Panc1 (cell line): ENCODE data around the gene CCL5. TPM values are rescaled to one million over a fixed set of nuclear protein-coding genes. Genes with fewer than 3 reads are reported as not detected.

Source experiments
- ATAC-seq: fragments of 200-7000 bp; cut with Tn5 transposase; 2 replicates; pipeline ENCODE4 v1.9.1; 2020; ENCODE audit warnings: mild to moderate bottlenecking, moderate library complexity
- BruUV-seq: library from RNA; stranded (reverse); fragments of 400-500 nt; replicated peaks from 2 replicates; lab custom pipeline; 2021; lab: Mats Ljungman, UMichigan
- CTCF ChIA-PET: fragments of 300-600 bp; sonication (Branson Sonifier 250); formaldehyde crosslinking; loops from one replicate; lab custom pipeline; 2022; ENCODE audit warnings: antibody characterized with exemption; lab: Charles Lee
- POLR2A ChIA-PET: fragments of 300-600 bp; sonication (Branson Sonifier 250); formaldehyde crosslinking; loops from one replicate; lab custom pipeline; 2022; ENCODE audit warnings: antibody characterized with exemption; lab: Charles Lee
- DNase-seq: peaks from one replicate; pipeline ENCODE4 v3.0.0-alpha.2; 2010; ENCODE audit warnings: low read depth, low spot score
- H3K27ac ChIP-seq: 2 replicates; pipeline ENCODE4 v1.5.1; 2011; ENCODE audit warnings: mild to moderate bottlenecking, low read length, inconsistent platforms
- H3K27me3 ChIP-seq: fragments of 200-500 bp; sonication (Bioruptor generic); 2 replicates; pipeline ENCODE4 v1.6.0; 2014; ENCODE audit warnings: low read length, inconsistent platforms; ENCODE audit not compliant: control insufficient read depth, insufficient read depth
- H3K36me3 ChIP-seq: fragments of 200-500 bp; sonication (Bioruptor generic); 2 replicates; pipeline ENCODE4 v1.5.1; 2014; ENCODE audit warnings: inconsistent platforms, mild to moderate bottlenecking, low read length, moderate library complexity; ENCODE audit not compliant: control insufficient read depth, insufficient read depth
- H3K4me1 ChIP-seq: 2 replicates; pipeline ENCODE4 v1.5.1; 2011; ENCODE audit warnings: inconsistent platforms, mild to moderate bottlenecking, low read length, moderate library complexity; ENCODE audit not compliant: control insufficient read depth, insufficient read depth
- H3K4me3 ChIP-seq, 2 experiments: 2 replicates each; pipeline ENCODE4 v1.5.1; 2011 to 2012; ENCODE audit warnings: low read depth in 2 of 2, low read length in 2 of 2, mild to moderate bottlenecking in 2 of 2, inconsistent platforms in 1 of 2, moderate library complexity in 1 of 2
- H3K9me3 ChIP-seq: fragments of 200-500 bp; sonication (Bioruptor generic); 2 replicates; pipeline ENCODE4 v1.5.1; 2014; ENCODE audit warnings: low read depth, mild to moderate bottlenecking, inconsistent platforms, low read length, moderate library complexity; ENCODE audit not compliant: control insufficient read depth, insufficient read depth
- POLR2AphosphoS5 ChIP-seq: IDR thresholded peaks from 2 replicates; pipeline ENCODE4 v1.6.1; 2012; ENCODE audit warnings: mild to moderate bottlenecking, low read depth, low read length, moderate library complexity
- SIN3A ChIP-seq: IDR thresholded peaks from 2 replicates; pipeline ENCODE4 v1.6.1; 2012; ENCODE audit warnings: low read depth, mild to moderate bottlenecking, low read length, moderate library complexity, borderline replicate concordance; ENCODE audit not compliant: insufficient read depth
- TCF7L2 ChIP-seq: IDR thresholded peaks from 2 replicates; pipeline ENCODE4 v1.6.1; 2011; ENCODE audit warnings: mild to moderate bottlenecking, low read depth, low read length, inconsistent platforms
- in situ Hi-C: cut with HindIII; loops from 2 replicates; pipeline ENCODE4 v1.10.0; 2016; ENCODE audit warnings: low sequenced_read_pairs, low pct_unique_long_range_greater_than_20kb
- intact Hi-C: fragments of 100-400 bp; cut with micrococcal nuclease; formaldehyde crosslinking; loops from one replicate; pipeline ENCODE4 v1.10.0; 2022; ENCODE audit not compliant: unreplicated experiment
- total RNA-seq: library from RNA; stranded (reverse); gene quantifications from one replicate; pipeline ENCODE4 v1.2.1, GENCODE V29; 2021; ENCODE audit not compliant: unreplicated experiment
- TF ChIP-seq, protein P1 (sequence below), 2 experiments: IDR thresholded peaks; 2 replicates each; pipeline ENCODE4 v1.6.1; 2011 to 2012; ENCODE audit warnings: low read depth in 2 of 2, control low read depth in 1 of 2, low read length in 1 of 2, mild to moderate bottlenecking in 1 of 2, moderate library complexity in 1 of 2; ENCODE audit not compliant: insufficient read depth in 1 of 2
- TF ChIP-seq, protein P2 (sequence below): fragments of 450-650 bp; IDR thresholded peaks from 2 replicates; pipeline ENCODE4 v1.5.1; 2017; ENCODE audit warnings: mild to moderate bottlenecking

The CCL5 gene
- total RNA-seq, 1 experiment from 2014 or later: 15.9 TPM

DNA sequence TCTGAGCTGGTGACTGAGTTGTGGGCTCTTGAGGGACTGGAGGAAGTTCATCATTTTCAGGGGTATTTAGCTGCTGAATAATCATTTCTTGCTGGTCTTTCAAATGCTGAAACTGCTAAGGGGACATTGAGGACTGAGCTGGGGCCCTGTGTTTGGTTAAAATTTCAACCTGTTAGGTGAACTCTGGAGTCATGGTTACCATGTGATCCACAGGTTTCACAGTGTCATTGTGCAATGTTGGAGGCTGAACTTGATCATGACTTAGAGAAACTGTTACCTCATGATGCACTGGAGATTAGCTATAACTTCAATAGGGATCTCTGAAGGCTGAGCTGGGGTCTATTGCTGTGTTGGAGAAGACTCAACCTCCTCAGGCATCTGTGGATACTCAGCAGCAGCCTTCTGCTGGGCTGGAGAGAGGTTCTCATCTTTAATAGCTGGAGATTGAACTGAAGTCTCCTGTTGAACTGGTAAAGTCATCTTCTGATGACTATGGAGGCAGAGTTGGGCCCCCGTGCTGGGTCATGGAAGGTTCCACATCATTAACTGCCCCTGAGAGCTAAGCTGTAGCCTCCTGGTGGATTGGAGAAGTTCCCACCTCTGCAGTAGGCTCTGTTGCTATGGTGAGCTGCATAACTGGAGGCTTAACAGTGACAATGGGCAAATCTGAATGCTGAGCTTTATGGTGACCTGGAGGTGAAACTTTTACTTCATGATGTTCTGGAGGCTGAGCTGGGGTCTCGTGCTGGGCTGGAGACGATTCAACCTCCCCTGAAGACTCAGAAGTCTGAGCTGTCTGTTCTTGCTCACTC is 35.2 kb upstream of the CCL5 start:
- POLR2A ChIA-PET: no interaction called here

DNA sequence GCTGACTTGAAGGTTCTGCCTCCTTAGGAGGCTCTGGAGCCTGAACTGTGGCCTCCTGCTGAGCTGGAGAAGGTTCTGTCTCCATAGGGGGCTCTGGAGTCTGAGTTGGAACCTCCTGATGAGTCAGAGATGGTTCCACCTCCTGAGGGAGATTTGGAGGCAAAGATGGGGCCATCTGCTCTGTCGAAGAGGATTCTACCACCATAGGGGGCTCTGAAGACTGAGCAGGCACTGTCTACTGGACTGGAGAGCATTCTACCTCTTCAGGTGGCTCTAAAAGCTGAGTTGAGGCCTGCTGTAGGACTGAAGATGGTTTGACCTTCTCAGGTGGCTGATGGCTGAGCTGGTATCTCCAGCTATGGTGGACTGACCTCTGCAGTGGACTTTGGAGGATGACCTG is 34.2 kb upstream of the CCL5 start:
- TF ChIP-seq, protein P1, sequence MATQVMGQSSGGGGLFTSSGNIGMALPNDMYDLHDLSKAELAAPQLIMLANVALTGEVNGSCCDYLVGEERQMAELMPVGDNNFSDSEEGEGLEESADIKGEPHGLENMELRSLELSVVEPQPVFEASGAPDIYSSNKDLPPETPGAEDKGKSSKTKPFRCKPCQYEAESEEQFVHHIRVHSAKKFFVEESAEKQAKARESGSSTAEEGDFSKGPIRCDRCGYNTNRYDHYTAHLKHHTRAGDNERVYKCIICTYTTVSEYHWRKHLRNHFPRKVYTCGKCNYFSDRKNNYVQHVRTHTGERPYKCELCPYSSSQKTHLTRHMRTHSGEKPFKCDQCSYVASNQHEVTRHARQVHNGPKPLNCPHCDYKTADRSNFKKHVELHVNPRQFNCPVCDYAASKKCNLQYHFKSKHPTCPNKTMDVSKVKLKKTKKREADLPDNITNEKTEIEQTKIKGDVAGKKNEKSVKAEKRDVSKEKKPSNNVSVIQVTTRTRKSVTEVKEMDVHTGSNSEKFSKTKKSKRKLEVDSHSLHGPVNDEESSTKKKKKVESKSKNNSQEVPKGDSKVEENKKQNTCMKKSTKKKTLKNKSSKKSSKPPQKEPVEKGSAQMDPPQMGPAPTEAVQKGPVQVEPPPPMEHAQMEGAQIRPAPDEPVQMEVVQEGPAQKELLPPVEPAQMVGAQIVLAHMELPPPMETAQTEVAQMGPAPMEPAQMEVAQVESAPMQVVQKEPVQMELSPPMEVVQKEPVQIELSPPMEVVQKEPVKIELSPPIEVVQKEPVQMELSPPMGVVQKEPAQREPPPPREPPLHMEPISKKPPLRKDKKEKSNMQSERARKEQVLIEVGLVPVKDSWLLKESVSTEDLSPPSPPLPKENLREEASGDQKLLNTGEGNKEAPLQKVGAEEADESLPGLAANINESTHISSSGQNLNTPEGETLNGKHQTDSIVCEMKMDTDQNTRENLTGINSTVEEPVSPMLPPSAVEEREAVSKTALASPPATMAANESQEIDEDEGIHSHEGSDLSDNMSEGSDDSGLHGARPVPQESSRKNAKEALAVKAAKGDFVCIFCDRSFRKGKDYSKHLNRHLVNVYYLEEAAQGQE (IDR thresholded peaks at IDR 0.05; ENCODE audit: insufficient read depth in 1 of 2, low read depth in 2 of 2, low read length in 1 of 2): no peak
- TF ChIP-seq POLR2AphosphoS5 (no peak), TCF7L2 (no peak), SIN3A (no peak)
- TF ChIP-seq, protein P2, sequence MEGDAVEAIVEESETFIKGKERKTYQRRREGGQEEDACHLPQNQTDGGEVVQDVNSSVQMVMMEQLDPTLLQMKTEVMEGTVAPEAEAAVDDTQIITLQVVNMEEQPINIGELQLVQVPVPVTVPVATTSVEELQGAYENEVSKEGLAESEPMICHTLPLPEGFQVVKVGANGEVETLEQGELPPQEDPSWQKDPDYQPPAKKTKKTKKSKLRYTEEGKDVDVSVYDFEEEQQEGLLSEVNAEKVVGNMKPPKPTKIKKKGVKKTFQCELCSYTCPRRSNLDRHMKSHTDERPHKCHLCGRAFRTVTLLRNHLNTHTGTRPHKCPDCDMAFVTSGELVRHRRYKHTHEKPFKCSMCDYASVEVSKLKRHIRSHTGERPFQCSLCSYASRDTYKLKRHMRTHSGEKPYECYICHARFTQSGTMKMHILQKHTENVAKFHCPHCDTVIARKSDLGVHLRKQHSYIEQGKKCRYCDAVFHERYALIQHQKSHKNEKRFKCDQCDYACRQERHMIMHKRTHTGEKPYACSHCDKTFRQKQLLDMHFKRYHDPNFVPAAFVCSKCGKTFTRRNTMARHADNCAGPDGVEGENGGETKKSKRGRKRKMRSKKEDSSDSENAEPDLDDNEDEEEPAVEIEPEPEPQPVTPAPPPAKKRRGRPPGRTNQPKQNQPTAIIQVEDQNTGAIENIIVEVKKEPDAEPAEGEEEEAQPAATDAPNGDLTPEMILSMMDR: no peak
- no peaks in the 10 kb centered on the region for H3K9me3 ChIP-seq
- intact Hi-C loops: no loop called here
- no peaks in the 10 kb centered on the region for H3K4me1 ChIP-seq
- no peak overlapping the region for H3K4me3 ChIP-seq
- no peaks in the 10 kb centered on the region for H3K27me3 ChIP-seq
- BruUV-seq: no TSS peak
- CTCF ChIA-PET: interaction anchor here (0.6 kb wide), 1 partner anchor 269 kb away, joined by 6 read pairs; no protein-coding TSS in a partner anchor
- POLR2A ChIA-PET: no interaction called here
- no peak for DNase-seq
- no peak overlapping the region for H3K27ac ChIP-seq
- in situ Hi-C loops: no loop called here
- H3K36me3 ChIP-seq: no peaks in the 10 kb centered on the region
- no peak for ATAC-seq

More for the DNA sequence above, 35.2 kb upstream of the CCL5 start:
- TF ChIP-seq, protein P1 (IDR thresholded peaks at IDR 0.05; ENCODE audit: insufficient read depth in 1 of 2, low read depth in 2 of 2, low read length in 1 of 2): no peak
- TF ChIP-seq SIN3A (no peak), POLR2AphosphoS5 (no peak)
- in situ Hi-C loops (no loop called here), intact Hi-C loops (no loop called here)
- Histone ChIP-seq H3K27ac (no peak overlapping the region), H3K9me3 (no peaks in the 10 kb centered on the region), H3K36me3 (no peaks in the 10 kb centered on the region), H3K4me1 (no peaks in the 10 kb centered on the region), H3K27me3 (no peaks in the 10 kb centered on the region), H3K4me3 (no peak overlapping the region)
- CTCF ChIA-PET: no interaction called here
- no TSS peak for BruUV-seq
- no peak for DNase-seq
- no peak for ATAC-seq
